Astrocyte (in vitro differentiated cells and primary cell): ENCODE data around the gene SMPD3. TPM values are rescaled to one million over a fixed set of nuclear protein-coding genes. Genes with fewer than 3 reads are reported as not detected.
A peak's percentile ranks its signal among the peaks of the same experiment; 100 is the strongest.

Experiments used
- DNase-seq: peaks from one replicate; pipeline ENCODE4 v3.0.0-alpha.2; 2010; ENCODE audit warnings: low read depth
- FAIRE-seq: peaks from 2 replicates; lab custom pipeline; 2011; peaks lifted over from hg19 to GRCh38; lab: Jason Lieb, UNC
- H2AFZ ChIP-seq: 2 replicates; pipeline ENCODE4 v1.6.0; 2012; ENCODE audit warnings: low read depth, low read length, inconsistent platforms
- H3K27ac ChIP-seq: 2 replicates; pipeline ENCODE4 v1.5.1; 2011; ENCODE audit warnings: low read depth, low read length, inconsistent platforms
- H3K27me3 ChIP-seq: 2 replicates; pipeline ENCODE4 v1.6.0; 2011; ENCODE audit warnings: low read length, inconsistent platforms; ENCODE audit not compliant: insufficient read depth
- H3K36me3 ChIP-seq: 2 replicates; pipeline ENCODE4 v1.5.1; 2011; ENCODE audit warnings: low read length, inconsistent platforms; ENCODE audit not compliant: insufficient read depth
- H3K4me1 ChIP-seq: 2 replicates; pipeline ENCODE4 v1.5.1; 2011; ENCODE audit warnings: low read length, inconsistent platforms; ENCODE audit not compliant: insufficient read depth
- H3K4me2 ChIP-seq: 2 replicates; pipeline ENCODE4 v1.6.0; 2012; ENCODE audit warnings: low read length, inconsistent platforms
- H3K4me3 ChIP-seq: 2 replicates; pipeline ENCODE4 v1.5.1; 2011; ENCODE audit warnings: low read depth, mild to moderate bottlenecking, low read length, inconsistent platforms; ENCODE audit not compliant: insufficient read depth
- H3K79me2 ChIP-seq: 2 replicates; pipeline ENCODE4 v1.6.0; 2012; ENCODE audit warnings: mild to moderate bottlenecking, low read length, inconsistent platforms; ENCODE audit not compliant: insufficient read depth
- H3K9ac ChIP-seq: 2 replicates; pipeline ENCODE4 v1.6.0; 2012; ENCODE audit warnings: mild to moderate bottlenecking, low read length, inconsistent platforms
- H3K9me3 ChIP-seq: 2 replicates; pipeline ENCODE4 v1.5.1; 2012; ENCODE audit warnings: low read depth, mild to moderate bottlenecking, low read length, inconsistent platforms; ENCODE audit not compliant: insufficient read depth
- H4K20me1 ChIP-seq: 2 replicates; pipeline ENCODE4 v1.6.0; 2012; ENCODE audit warnings: low read length, inconsistent platforms; ENCODE audit not compliant: insufficient read depth
- H3K27ac Mint-ChIP-seq: one replicate; pipeline ENCODE4 v1.8.0; 2021; ENCODE audit warnings: mild to moderate bottlenecking, mixed read lengths; ENCODE audit not compliant: unreplicated experiment
- H3K27me3 Mint-ChIP-seq: one replicate; pipeline ENCODE4 v1.8.0; 2021; ENCODE audit warnings: low read depth, mixed read lengths; ENCODE audit not compliant: unreplicated experiment
- H3K36me3 Mint-ChIP-seq: one replicate; pipeline ENCODE4 v1.8.0; 2021; ENCODE audit warnings: low read depth, mixed read lengths; ENCODE audit not compliant: unreplicated experiment
- H3K4me1 Mint-ChIP-seq: one replicate; pipeline ENCODE4 v1.8.0; 2021; ENCODE audit warnings: low read depth, mixed read lengths; ENCODE audit not compliant: unreplicated experiment
- H3K4me3 Mint-ChIP-seq: one replicate; pipeline ENCODE4 v1.8.0; 2021; ENCODE audit warnings: mild to moderate bottlenecking, moderate library complexity, mixed read lengths; ENCODE audit not compliant: unreplicated experiment
- H3K9me3 Mint-ChIP-seq: one replicate; pipeline ENCODE4 v1.8.0; 2021; ENCODE audit warnings: mild to moderate bottlenecking, mixed read lengths; ENCODE audit not compliant: unreplicated experiment
- CTCF ChIP-seq: IDR thresholded peaks from 2 replicates; pipeline ENCODE4 v1.5.1; 2011; ENCODE audit warnings: low read depth, mild to moderate bottlenecking, inconsistent platforms, low read length, moderate library complexity; ENCODE audit not compliant: insufficient read depth
- EZH2 ChIP-seq: IDR thresholded peaks from 2 replicates; pipeline ENCODE4 v1.6.1; 2012; ENCODE audit warnings: mild to moderate bottlenecking, low read length, inconsistent platforms; ENCODE audit not compliant: insufficient read depth
- total RNA-seq: library from RNA; stranded (reverse); gene quantifications from 2 replicates; pipeline ENCODE4 v1.2.1, GENCODE V29; 2021

Gene SMPD3
- total RNA-seq, 1 donor from 2014 or later: 0.25 TPM

DNA sequence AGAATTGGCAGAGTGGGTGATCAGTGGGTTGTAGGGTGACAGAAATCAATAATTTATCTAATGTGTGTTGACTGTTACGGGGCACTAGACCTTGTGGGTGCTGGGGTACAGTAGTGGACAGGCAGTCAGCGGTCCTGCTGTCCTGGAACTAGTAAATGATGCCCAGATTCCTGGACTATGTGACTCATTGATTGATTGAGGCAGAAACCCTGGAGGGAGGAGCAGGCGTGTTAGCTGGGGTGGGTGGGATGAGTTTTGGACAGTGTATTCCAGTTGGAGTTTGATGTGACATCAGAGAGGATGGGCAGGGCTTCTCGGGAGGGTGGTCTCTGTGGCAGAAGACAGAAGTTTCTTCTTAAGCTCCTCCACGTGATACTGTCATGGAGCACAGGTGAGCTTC, 113.1 kb downstream of the SMPD3 start:
- Histone ChIP-seq H3K36me3 (peaks cover 13% of the 10 kb centered on the region), H3K4me3 (no peak overlapping the region), H2AFZ (no peak overlapping the region), H3K4me1 (peaks cover 12% of the 10 kb centered on the region), H3K9ac (no peak overlapping the region), H3K9me3 (no peaks in the 10 kb centered on the region), H3K27ac (no peak overlapping the region), H4K20me1 (no peaks in the 10 kb centered on the region), H3K27me3 (no peaks in the 10 kb centered on the region), H3K79me2 (no peaks in the 10 kb centered on the region), H3K4me2 (no peak overlapping the region)
- DNase-seq (peak; percentile 33), FAIRE-seq (no peak)
- H3K36me3 Mint-ChIP-seq: peaks cover 19% of the 10 kb centered on the region
- TF ChIP-seq EZH2 (no peak), CTCF (no peak)
- no peak overlapping the region for H3K27ac Mint-ChIP-seq
- no peaks in the 10 kb centered on the region for H3K9me3 Mint-ChIP-seq
- H3K4me3 Mint-ChIP-seq: no peak overlapping the region
- peaks cover 15% of the 10 kb centered on the region for H3K4me1 Mint-ChIP-seq
- H3K27me3 Mint-ChIP-seq: no peaks in the 10 kb centered on the region

DNA sequence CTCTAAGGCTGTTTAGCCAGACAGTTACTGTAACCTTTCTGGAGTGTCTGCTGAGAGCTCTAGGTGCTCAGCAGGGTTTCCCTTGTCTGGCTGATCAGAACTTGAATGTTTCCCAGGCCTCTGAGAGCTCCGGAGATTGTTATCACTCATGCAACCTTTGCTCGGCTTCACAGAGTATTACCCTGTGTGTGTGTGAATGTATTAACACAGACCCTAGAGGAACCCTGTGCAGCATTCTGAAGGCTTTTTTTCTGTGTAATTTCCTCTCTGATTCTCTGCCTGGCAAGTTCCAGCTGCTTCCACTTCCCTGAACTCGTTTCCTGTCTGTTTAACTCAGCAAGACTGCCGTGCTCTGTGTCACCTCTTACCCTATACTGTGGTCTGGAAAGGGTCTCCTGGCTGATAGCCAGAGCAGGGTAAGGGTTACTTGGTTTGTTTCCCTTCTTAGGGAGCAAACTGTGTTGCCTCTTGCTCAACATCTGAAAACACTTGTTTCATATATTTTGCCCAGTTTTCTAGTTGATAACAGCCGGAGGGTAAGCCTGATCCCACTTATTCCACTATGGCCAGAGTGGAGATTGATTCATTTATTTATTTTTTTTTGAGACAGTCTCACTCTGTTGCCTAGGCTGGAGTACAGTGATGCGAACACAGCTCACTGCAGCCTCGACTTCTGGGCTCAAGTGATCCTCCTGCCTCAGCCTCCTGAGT, 115.7 kb downstream of the SMPD3 start:
- Histone ChIP-seq H3K4me3 (no peak overlapping the region), H3K4me2 (peak overlapping the region; percentile 57), H2AFZ (no peak overlapping the region), H3K27ac (peak overlapping the region; percentile 60), H3K9ac (peak overlapping the region; percentile 47), H3K36me3 (peaks cover 7% of the 10 kb centered on the region), H3K79me2 (no peaks in the 10 kb centered on the region), H4K20me1 (no peaks in the 10 kb centered on the region), H3K9me3 (no peaks in the 10 kb centered on the region), H3K27me3 (no peaks in the 10 kb centered on the region), H3K4me1 (peaks cover 17% of the 10 kb centered on the region)
- Mint-ChIP-seq H3K4me1 (peaks cover 15% of the 10 kb centered on the region), H3K9me3 (no peaks in the 10 kb centered on the region), H3K36me3 (peaks cover 10% of the 10 kb centered on the region), H3K27ac (peak overlapping the region; percentile 56), H3K4me3 (no peak overlapping the region), H3K27me3 (no peaks in the 10 kb centered on the region)
- TF ChIP-seq EZH2 (no peak), CTCF (no peak)
- DNase-seq (peak; percentile 25), FAIRE-seq (no peak)

DNA sequence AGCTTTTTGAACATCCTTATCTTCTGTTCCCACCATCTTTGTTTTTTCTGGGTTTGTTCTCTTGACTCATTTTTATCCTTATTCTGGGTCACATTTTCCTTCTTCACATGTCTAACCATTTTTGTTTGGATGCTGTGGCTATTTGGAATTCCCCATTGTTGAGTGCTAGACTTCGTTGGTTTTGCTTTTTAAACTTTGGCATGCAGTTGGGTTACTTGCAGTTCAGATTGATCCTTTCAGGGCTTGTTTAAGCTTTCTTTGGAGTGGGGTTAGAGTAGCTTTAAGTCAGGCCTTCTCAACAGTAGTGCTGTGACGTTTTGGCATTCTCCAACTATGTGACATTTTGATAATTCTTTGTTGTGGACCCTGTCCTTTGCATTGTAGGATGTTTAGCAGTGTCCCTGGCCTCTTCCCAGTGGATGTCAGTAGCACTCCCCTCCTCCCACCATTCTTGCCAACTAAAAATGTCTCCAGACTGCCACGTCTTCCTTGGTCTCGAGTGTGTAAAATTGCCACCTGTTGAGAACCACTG, 116.4 kb downstream of the SMPD3 start:
- Mint-ChIP-seq H3K4me1 (peaks cover 18% of the 10 kb centered on the region), H3K9me3 (no peaks in the 10 kb centered on the region), H3K36me3 (peaks cover 12% of the 10 kb centered on the region), H3K27ac (peak overlapping the region; percentile 4), H3K27me3 (no peaks in the 10 kb centered on the region), H3K4me3 (no peak overlapping the region)
- peak overlapping the region; percentile 60 for H3K27ac ChIP-seq
- FAIRE-seq (no peak), DNase-seq (peak; percentile 64)
- no peaks in the 10 kb centered on the region for H3K79me2 ChIP-seq
- H3K4me2 ChIP-seq: peak overlapping the region; percentile 57
- peak overlapping the region; percentile 47 for H3K9ac ChIP-seq
- H3K9me3 ChIP-seq: no peaks in the 10 kb centered on the region
- no peaks in the 10 kb centered on the region for H3K27me3 ChIP-seq
- H2AFZ ChIP-seq: no peak overlapping the region
- H3K36me3 ChIP-seq: peaks cover 3% of the 10 kb centered on the region
- H3K4me1 ChIP-seq: peaks cover 17% of the 10 kb centered on the region
- no peak overlapping the region for H3K4me3 ChIP-seq
- no peaks in the 10 kb centered on the region for H4K20me1 ChIP-seq
- TF ChIP-seq EZH2: no peak
- no peak for TF ChIP-seq CTCF
